H1 (cell line): ENCODE data around the gene SMAP1. TPM values are rescaled to one million over a fixed set of nuclear protein-coding genes. Genes with fewer than 3 reads are reported as not detected.

Experiments used
- CTCF ChIA-PET: fragments of 300-600 bp; sonication (Branson Sonifier 250); formaldehyde crosslinking; loops from one replicate; lab custom pipeline; 2021; ENCODE audit not compliant: partially characterized antibody; lab: Charles Lee
- POLR2A ChIA-PET: fragments of 300-600 bp; sonication (Branson Sonifier 250); formaldehyde crosslinking; loops from one replicate; lab custom pipeline; 2021; ENCODE audit warnings: inconsistent platforms; ENCODE audit not compliant: partially characterized antibody; lab: Charles Lee
- DNase-seq, 2 experiments: peaks; one replicate each; pipeline versions ENCODE4 v3.0.0 to v3.0.0-alpha.2; 2010 to 2022; ENCODE audit warnings: low spot score in 2 of 2, low read depth in 1 of 2, mixed read lengths in 1 of 2
- FAIRE-seq: peaks from 2 replicates; lab custom pipeline; 2011; peaks lifted over from hg19 to GRCh38; lab: Jason Lieb, UNC
- H2AFZ ChIP-seq: 2 replicates; pipeline ENCODE4 v1.8.1; 2012; ENCODE audit warnings: low read length, inconsistent platforms
- H2AK5ac ChIP-seq: 2 replicates; pipeline ENCODE4 v1.6.1; 2013; ENCODE audit warnings: low read depth, low read length
- H2BK120ac ChIP-seq: replicated peaks from 2 replicates; pipeline ENCODE3; 2013; ENCODE audit warnings: low read depth, low read length, inconsistent platforms
- H2BK12ac ChIP-seq: 2 replicates; pipeline ENCODE4 v1.6.1; 2013; ENCODE audit warnings: low read depth, low read length
- H2BK15ac ChIP-seq: 2 replicates; pipeline ENCODE4 v1.6.1; 2013; ENCODE audit warnings: low read length
- H2BK20ac ChIP-seq: 2 replicates; pipeline ENCODE4 v1.6.1; 2013; ENCODE audit warnings: low read length
- H2BK5ac ChIP-seq: 2 replicates; pipeline ENCODE4 v1.6.1; 2013; ENCODE audit warnings: low read depth, low read length
- H3K14ac ChIP-seq: 2 replicates; pipeline ENCODE4 v1.6.1; 2013; ENCODE audit warnings: inconsistent platforms; ENCODE audit not compliant: insufficient read length
- H3K18ac ChIP-seq: 2 replicates; pipeline ENCODE4 v1.6.1; 2013; ENCODE audit warnings: low read length; ENCODE audit errors: extremely low read depth
- H3K23ac ChIP-seq: 2 replicates; pipeline ENCODE4 v1.6.1; 2013; ENCODE audit warnings: inconsistent platforms; ENCODE audit not compliant: insufficient read length
- H3K23me2 ChIP-seq: 2 replicates; pipeline ENCODE4 v1.6.1; 2013; ENCODE audit warnings: low read depth, low read length
- H3K27ac ChIP-seq: 2 replicates; pipeline ENCODE4 v1.6.1; 2011; ENCODE audit warnings: low read depth, low read length, inconsistent platforms
- H3K27me3 ChIP-seq, 4 experiments: replicated peaks in 1 of 4; 1 replicate in 1 of 4; 2 replicates in 3 of 4; pipeline versions ENCODE4 v1.6.1 to v1.8.1; 2011 to 2013; ENCODE audit warnings: low read length in 3 of 4, mild to moderate bottlenecking in 3 of 4, inconsistent platforms in 2 of 4, mixed read lengths in 2 of 4, moderate library complexity in 1 of 4; ENCODE audit not compliant: control insufficient read depth in 3 of 4, insufficient read depth in 3 of 4; ENCODE audit errors: extremely low read depth in 1 of 4
- H3K36me3 ChIP-seq, 4 experiments: 2 replicates each; pipeline versions ENCODE4 v1.6.1 to v1.8.1; 2011 to 2013; ENCODE audit warnings: mild to moderate bottlenecking in 4 of 4, low read length in 3 of 4, moderate library complexity in 2 of 4, control low read depth in 1 of 4, inconsistent platforms in 1 of 4; ENCODE audit not compliant: insufficient read depth in 4 of 4, control insufficient read depth in 2 of 4
- H3K4ac ChIP-seq: replicated peaks from 2 replicates; pipeline ENCODE3; 2013; ENCODE audit warnings: low read length, low read depth, mixed read lengths, inconsistent platforms; ENCODE audit not compliant: insufficient read length
- H3K4me1 ChIP-seq, 4 experiments: replicated peaks in 1 of 4; 1 replicate in 1 of 4; 2 replicates in 3 of 4; pipeline versions ENCODE4 v1.6.1 to v1.8.1; 2011 to 2013; ENCODE audit warnings: low read length in 3 of 4, inconsistent platforms in 2 of 4, mixed read lengths in 1 of 4; ENCODE audit not compliant: insufficient read depth in 4 of 4, control insufficient read depth in 3 of 4
- H3K4me2 ChIP-seq, 2 experiments: 2 replicates each; pipeline versions ENCODE4 v1.6.1 to v1.8.1; 2011 to 2013; ENCODE audit warnings: low read depth in 2 of 2, low read length in 2 of 2, control low read depth in 1 of 2, inconsistent platforms in 1 of 2, mild to moderate bottlenecking in 1 of 2; ENCODE audit not compliant: insufficient read depth in 1 of 2
- H3K4me3 ChIP-seq, 4 experiments: fragments of 200-600, 300-600 bp in 1 of 4; sonication (generic), shearing (Covaris generic), sonication (Bioruptor Twin) in 1 of 4; 2 replicates each; pipeline versions ENCODE4 v1.5.1 to v1.8.1; 2011 to 2016; ENCODE audit warnings: low read length in 4 of 4, low read depth in 3 of 4, control low read depth in 2 of 4, inconsistent platforms in 2 of 4, mild to moderate bottlenecking in 2 of 4, mixed read lengths in 1 of 4, moderate library complexity in 1 of 4; ENCODE audit not compliant: insufficient read depth in 2 of 4; ENCODE audit errors: extremely low read depth in 1 of 4
- H3K56ac ChIP-seq: replicated peaks from 2 replicates; pipeline ENCODE3; 2013; ENCODE audit warnings: low read depth, mild to moderate bottlenecking, mixed read lengths, low read length, inconsistent platforms; ENCODE audit not compliant: insufficient read length
- H3K79me1 ChIP-seq: 2 replicates; pipeline ENCODE4 v1.6.1; 2013; ENCODE audit warnings: low read depth, low read length, control low read depth
- H3K79me2 ChIP-seq, 2 experiments: 2 replicates each; pipeline versions ENCODE4 v1.6.1 to v1.8.1; 2012 to 2013; ENCODE audit warnings: low read length in 2 of 2, mild to moderate bottlenecking in 2 of 2, inconsistent platforms in 1 of 2; ENCODE audit not compliant: insufficient read depth in 2 of 2, control insufficient read depth in 1 of 2
- H3K9ac ChIP-seq, 4 experiments: replicated peaks in 1 of 4; 1 replicate in 1 of 4; 2 replicates in 3 of 4; pipeline versions ENCODE4 v1.6.1 to v1.8.1; 2011 to 2013; ENCODE audit warnings: low read depth in 3 of 4, low read length in 3 of 4, control low read depth in 2 of 4, mild to moderate bottlenecking in 2 of 4, moderate library complexity in 2 of 4, inconsistent platforms in 1 of 4; ENCODE audit errors: extremely low read depth in 1 of 4
- H3K9me3 ChIP-seq, 2 experiments: 2 replicates each; pipeline versions ENCODE4 v1.6.1 to v1.8.1; 2012 to 2013; ENCODE audit warnings: mild to moderate bottlenecking in 2 of 2, moderate library complexity in 2 of 2, control low read depth in 1 of 2, inconsistent platforms in 1 of 2, low read depth in 1 of 2, low read length in 1 of 2, mixed read lengths in 1 of 2; ENCODE audit not compliant: insufficient read depth in 2 of 2
- H4K20me1 ChIP-seq, 2 experiments: replicated peaks in 1 of 2; 2 replicates each; pipeline versions ENCODE3 to v1.8.1; 2011 to 2013; ENCODE audit warnings: inconsistent platforms in 2 of 2, low read length in 2 of 2, mild to moderate bottlenecking in 1 of 2; ENCODE audit not compliant: insufficient read depth in 2 of 2, control insufficient read depth in 1 of 2
- H4K5ac ChIP-seq: 2 replicates; pipeline ENCODE4 v1.6.1; 2013; ENCODE audit warnings: low read length, low read depth, mixed read lengths, inconsistent platforms; ENCODE audit not compliant: insufficient read length
- H4K8ac ChIP-seq: 2 replicates; pipeline ENCODE4 v1.8.0; 2013; ENCODE audit warnings: mild to moderate bottlenecking, moderate library complexity, low read length, inconsistent platforms; ENCODE audit not compliant: insufficient read depth; ENCODE audit errors: extremely low read depth
- H4K91ac ChIP-seq: replicated peaks from 2 replicates; pipeline ENCODE3; 2013; ENCODE audit warnings: low read length, mixed read lengths, inconsistent platforms; ENCODE audit not compliant: insufficient read length
- CTBP2 ChIP-seq: IDR thresholded peaks from 2 replicates; pipeline ENCODE4 v1.7.0; 2011; ENCODE audit warnings: borderline replicate concordance, mild to moderate bottlenecking, moderate library complexity, mixed read lengths, low read length; ENCODE audit not compliant: insufficient read depth, insufficient read length
- HDAC2 ChIP-seq, 2 experiments: fragments of 300-600 bp in 1 of 2; sonication (generic) in 1 of 2; IDR thresholded peaks; 2 replicates each; pipeline ENCODE4 v1.6.1; 2011 to 2012; ENCODE audit warnings: low read depth in 2 of 2, low read length in 2 of 2, mild to moderate bottlenecking in 2 of 2, moderate library complexity in 2 of 2, borderline replicate concordance in 1 of 2, inconsistent platforms in 1 of 2
- RBBP5 ChIP-seq: IDR thresholded peaks from 2 replicates; pipeline ENCODE4 v1.7.1; 2012; ENCODE audit warnings: low read depth, mild to moderate bottlenecking, inconsistent platforms, low read length, moderate library complexity, borderline replicate concordance
- TCF12 ChIP-seq: IDR thresholded peaks from 2 replicates; pipeline ENCODE4 v1.6.1; 2011; ENCODE audit warnings: low read depth, mild to moderate bottlenecking, low read length
- WGBS, 2 experiments: shearing (Covaris generic) in 1 of 2; methylation state at CpG; one replicate each; pipeline versions ENCODE4 v1.1.6 to v1.1.7; 2013 to 2015; ENCODE audit warnings: low lambda C conversion rate in 2 of 2, mixed read lengths in 2 of 2, inconsistent platforms in 1 of 2, low coverage in 1 of 2, missing lambda C conversion rate in 1 of 2; ENCODE audit not compliant: insufficient replicate concordance in 2 of 2, insufficient coverage in 1 of 2, insufficient read length in 1 of 2; ENCODE audit errors: extremely low coverage in 1 of 2, missing lambda C conversion rate in 1 of 2; 5-methylcytosine and 5-hydroxymethylcytosine counted together
- polyA plus RNA-seq, 7 experiments: library from polyadenylated mRNA; depleted of rRNA in 3 of 7; stranded (reverse) in 5 of 7; unstranded in 2 of 7; fragments of >200 nt in 5 of 7; fragments of 200-250 nt in 2 of 7; gene quantifications; 1 replicate in 5 of 7; 2 replicates in 1 of 7; 4 replicates in 1 of 7; pipeline versions ENCODE4 v1.2.1 to v1.2.3, GENCODE V29; 2011 to 2013; ENCODE audit warnings: missing spikeins in 2 of 7, mixed read lengths in 2 of 7
- total RNA-seq: library from RNA; stranded (reverse); fragmentation: NEBNext Ultra II Directional; extraction: Animal tissue kit (Norgen Biotek cat#: 25700); gene quantifications from 2 replicates; pipeline ENCODE4 v1.2.1, GENCODE V29; 2021
- TF ChIP-seq, protein P1 (sequence below): IDR thresholded peaks from 2 replicates; pipeline ENCODE4 v1.6.1; 2011; ENCODE audit warnings: low read depth, mild to moderate bottlenecking, low read length; ENCODE audit not compliant: insufficient read depth

SMAP1 gene
- total and polyA plus RNA-seq, 2 of the 8 experiments (the other 6 are each of a cell fraction or from before 2014, with no cell fraction given), result 18.8 to 32.4 TPM

DNA sequence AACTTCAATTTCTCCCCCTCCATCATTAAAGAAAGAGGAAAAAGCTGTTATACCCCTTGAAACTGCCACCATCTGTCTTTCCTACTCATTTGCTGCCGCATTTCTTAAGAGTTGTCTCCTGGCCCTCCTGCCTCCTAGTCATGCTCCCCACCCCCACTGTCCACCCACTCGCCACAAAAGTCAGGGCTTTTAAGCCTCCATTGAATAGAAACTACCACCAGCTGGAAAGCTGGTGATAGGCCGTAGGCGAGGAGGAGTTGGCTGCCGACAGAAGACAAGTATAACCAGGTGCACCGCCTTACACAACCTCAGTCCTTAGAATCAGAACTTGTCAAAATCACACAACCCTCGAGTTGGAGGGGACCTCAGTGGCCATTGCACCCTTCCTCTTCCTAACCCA lies 221.6 kb downstream of the SMAP1 start:
- Histone ChIP-seq H3K4ac (no peak overlapping the region), H2AK5ac (no peak overlapping the region), H3K27ac (no peak overlapping the region), H3K23ac (no peak overlapping the region), H2BK12ac (no peak overlapping the region), H3K18ac (no peak overlapping the region), H3K4me1 (peaks cover 5 to 14% (median 10%) of the 10 kb centered on the region in 4 experiments), H3K27me3 (no peaks in the 10 kb centered on the region), H2BK120ac (no peak overlapping the region), H3K4me3 (no peak overlapping the region), H2BK5ac (no peak overlapping the region), H3K79me1 (no peaks in the 10 kb centered on the region), H4K8ac (no peak overlapping the region), H2BK15ac (no peak overlapping the region), H3K23me2 (no peaks in the 10 kb centered on the region; the same call in 1 of the 2 replicates), H3K9ac (no peak overlapping the region), H3K79me2 (no peaks in the 10 kb centered on the region), H3K9me3 (no peaks in the 10 kb centered on the region), H4K5ac (no peak overlapping the region), H4K20me1 (no peaks in the 10 kb centered on the region), H2BK20ac (no peak overlapping the region), H2AFZ (no peak overlapping the region), H4K91ac (no peak overlapping the region), H3K56ac (no peak overlapping the region), H3K14ac (no peak overlapping the region), H3K4me2 (no peak overlapping the region), H3K36me3 (no peaks in the 10 kb centered on the region)
- CTCF ChIA-PET, result interaction anchor here (2.9 kb wide), 1 partner anchor 184 kb away, joined by 10 read pairs; no protein-coding TSS in a partner anchor
- no peak for DNase-seq
- POLR2A ChIA-PET, result no interaction called here
- no peak for FAIRE-seq
- WGBS, 2 experiments, result 93% methylated on average over 7 of the region's 7 CpGs; no CpG with 5 or more reads in 1 of the 2 experiments
- TF ChIP-seq RBBP5 (no peak), HDAC2 (IDR thresholded peaks at IDR 0.05; ENCODE audit: borderline replicate concordance in 1 of 2, low read depth in 2 of 2, low read length in 2 of 2) (no peak), TCF12 (no peak), CTBP2 (no peak)
- TF ChIP-seq, protein P1, sequence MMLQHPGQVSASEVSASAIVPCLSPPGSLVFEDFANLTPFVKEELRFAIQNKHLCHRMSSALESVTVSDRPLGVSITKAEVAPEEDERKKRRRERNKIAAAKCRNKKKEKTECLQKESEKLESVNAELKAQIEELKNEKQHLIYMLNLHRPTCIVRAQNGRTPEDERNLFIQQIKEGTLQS, result no peak
